Retina (tissue), 1 donor: ENCODE data around the gene PQBP1.

ENCODE experiments used
- DNase-seq: peaks from one replicate; pipeline ENCODE4 v3.0.0-alpha.2; 2016

PQBP1 gene

DNA sequence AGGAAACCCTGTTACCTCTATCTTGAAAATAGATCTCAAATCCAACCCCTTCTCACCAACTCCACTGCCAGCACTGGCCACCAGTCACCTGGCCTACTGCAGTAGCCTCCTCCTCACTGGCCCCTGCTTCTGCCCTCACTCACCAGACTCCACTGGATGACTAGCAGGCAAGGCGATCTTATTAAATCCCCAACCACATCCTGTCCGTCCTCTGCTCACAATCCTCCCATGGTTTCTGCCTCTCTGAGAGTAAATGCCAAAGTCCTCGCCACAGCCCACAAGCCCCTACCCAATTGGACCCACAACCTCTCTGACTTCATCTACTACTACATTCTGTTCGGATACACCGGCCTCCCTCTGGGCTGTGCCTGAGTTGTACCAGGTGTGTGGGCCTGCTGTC, 26.5 kb downstream of the PQBP1 start:
- DNase-seq, result no peak

DNA sequence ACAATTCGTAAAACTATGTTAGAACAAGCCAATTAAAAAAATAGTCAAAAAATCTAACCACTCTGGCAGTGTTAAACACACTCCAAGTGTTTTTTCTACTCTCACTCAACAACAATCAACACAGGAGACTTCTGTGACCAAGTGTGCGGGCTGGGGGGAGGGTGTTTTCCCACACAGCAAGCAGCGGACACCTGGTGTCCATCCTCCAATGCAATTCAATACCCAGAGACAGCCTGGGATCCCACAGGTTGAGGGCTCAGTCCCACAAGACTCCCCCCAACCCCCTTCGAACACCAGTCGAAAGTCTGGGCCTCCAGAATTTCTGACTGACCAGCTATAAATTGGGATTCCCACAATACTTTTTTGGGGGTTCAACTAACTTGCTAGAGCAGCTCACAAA, 29.4 kb downstream of the PQBP1 start:
- DNase-seq, result no peak

DNA sequence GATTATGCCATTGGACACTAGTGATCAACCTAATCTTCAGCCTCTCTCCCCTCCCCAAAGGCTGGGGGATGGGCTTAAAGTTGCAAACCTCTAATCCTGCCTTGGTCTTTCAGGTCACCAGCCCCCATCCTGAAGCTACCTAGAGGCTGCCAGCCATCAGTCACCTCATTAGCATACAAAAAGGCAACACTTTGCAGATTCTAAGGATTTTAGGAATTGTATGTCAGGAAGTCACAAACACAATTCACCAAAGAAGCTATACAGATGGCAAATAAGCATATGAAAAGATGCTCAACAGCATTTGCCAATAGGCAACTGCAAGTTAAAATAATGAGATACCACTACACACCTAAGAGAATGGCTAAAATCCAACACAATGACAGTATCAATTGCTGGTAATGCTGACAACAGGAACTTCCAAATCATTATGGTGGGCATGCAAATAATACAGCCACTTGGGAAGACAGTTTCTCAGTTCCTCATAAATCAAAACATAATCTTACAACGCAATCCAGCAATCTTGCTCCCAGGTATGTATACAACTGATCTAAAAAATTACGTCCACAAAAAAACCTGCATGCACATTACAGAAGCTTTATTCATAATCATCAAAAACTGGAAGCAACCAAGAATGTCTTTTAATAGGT, 30.1 kb downstream of the PQBP1 start:
- DNase-seq, result no peak

DNA sequence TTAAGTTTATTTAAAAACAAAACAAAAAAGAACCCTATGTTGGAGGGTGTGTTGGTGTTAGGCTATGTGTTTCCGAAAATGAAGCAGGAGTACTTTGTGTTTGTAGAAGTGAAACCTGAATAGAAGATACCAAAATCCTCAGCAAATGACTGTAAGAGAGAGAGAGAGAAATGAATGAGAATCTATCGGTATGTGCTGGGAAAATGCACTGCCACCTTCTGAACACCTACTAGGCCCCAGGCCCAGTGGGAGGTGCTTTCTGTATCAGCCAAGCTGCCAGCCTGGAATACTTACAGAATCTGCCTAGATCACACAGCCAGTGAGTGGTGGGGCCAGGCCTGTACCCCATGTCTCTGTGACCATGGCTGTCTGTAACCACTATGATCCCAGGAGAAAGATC, 36.0 kb downstream of the PQBP1 start:
- no peak for DNase-seq

DNA sequence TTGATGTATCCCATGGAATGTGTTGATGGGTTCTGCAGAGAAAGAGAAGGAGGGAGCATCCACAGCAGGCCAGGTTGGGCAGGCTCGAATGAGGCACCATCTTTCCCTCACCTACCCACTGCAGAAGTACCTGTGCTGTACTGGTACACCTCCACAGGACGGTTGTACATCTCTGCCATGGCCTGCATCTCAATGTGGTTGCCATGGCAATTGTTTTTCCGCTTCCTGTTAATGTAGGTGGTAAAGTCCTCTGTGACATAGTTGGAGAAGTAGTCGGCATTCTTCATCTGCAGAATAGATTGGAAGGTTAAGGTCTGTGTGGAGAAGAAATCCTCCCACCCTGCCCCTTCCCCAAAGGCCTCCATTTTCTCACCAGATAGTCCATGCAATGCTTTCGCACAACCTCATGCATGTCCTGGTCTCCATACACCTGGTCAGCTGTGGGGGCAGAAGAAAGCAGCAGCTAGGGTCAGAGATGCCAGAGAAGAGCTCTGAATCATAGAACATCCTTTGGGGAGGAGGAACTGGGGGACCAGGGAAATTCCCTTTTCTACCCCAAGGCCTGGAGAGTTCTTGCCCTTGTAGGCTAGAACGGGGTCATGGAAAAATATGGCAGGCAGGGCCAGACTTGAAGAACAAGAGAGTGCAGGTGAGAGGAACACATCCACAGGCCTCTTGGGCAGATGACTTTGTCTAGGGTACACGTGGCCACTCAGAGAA, 37.0 kb downstream of the PQBP1 start:
- DNase-seq, result no peak

DNA sequence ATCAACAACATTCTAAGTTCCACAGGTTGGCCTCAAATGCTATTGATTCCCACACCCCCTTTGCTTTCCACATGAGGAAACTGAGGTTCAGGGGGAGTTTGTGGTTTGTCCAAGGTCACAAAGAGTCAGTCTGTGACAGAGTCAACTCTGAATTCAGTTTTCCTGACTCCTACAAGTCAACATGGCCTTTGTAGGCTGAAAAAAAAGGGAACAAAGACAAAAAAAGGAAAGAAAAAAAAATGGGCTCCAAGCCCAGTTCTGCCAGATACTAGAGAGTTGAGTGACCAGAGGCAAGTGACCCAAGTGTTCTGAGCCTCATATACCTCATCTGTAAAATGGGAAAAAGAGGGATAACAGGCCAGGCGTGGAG, 37.6 kb downstream of the PQBP1 start:
- no peak for DNase-seq

DNA sequence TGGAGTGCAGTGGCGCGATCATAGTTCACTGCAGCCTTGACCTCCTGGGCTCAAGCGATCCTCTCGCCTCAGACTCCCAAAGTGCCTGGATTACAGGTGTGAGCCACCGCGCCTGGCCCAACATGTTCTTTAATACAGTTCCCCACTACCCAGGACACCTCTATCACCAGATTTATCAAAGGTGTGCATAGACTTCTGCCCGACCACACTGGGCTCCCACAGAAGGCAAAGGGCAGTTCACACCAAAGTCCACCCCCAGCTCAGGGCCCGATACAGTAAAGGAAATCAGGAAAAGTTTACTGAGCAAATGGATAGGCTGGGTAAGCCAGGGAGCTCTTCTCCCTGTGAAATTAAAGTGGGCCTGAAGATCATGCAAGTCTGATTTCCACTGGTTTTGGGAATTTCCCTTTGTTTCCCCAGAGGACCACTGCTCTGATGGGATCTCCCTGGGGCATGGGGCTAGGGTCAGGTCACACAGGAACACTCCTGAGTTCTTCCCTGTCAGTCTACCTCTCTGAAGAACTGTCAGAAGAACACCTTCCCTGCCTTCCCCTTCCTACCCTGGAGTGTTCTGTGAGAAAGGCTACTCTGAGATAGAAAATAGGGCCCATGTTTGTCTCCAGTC, 38.8 kb downstream of the PQBP1 start:
- no peak for DNase-seq

DNA sequence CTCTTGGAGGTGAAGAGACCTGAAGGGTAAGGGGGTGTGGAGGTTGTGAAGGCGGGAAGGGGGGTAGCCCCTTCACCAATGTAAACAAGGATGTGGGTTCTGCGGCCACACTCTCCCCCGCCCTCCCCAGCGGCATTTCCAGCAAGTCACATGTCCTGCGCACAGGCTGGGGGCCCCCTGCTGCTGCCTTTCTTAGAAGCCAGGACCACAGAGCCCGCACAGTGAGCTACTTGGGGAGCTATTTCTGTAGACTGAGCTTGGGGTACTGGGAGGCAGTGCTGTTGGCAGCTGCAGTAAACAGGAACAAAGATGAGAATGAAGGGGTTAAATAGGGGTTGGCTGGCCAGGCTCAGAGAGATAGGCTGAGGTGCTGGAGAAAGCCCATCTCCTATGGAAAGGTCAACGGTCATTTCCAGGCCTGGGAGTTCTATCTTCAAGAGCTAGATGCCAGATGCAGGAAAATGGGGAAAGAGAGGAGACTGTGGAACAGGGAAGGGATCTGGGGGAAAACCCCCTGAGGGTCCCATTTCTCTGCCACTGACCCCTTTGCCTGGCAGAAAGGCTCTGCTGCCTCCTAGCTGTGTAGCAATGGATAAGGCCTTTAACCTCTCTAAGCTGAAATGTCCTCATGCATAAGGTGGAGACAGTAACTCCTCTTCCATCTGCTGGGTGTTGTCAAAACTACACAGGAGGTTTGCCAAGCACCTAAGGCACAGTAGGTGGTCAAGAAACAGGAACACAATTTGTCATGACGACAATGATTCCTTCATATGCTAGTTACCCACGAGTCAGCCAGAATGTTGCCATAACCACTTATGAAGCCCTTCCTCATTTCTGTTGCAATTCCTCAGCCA, 39.6 kb downstream of the PQBP1 start:
- DNase-seq, result no peak

DNA sequence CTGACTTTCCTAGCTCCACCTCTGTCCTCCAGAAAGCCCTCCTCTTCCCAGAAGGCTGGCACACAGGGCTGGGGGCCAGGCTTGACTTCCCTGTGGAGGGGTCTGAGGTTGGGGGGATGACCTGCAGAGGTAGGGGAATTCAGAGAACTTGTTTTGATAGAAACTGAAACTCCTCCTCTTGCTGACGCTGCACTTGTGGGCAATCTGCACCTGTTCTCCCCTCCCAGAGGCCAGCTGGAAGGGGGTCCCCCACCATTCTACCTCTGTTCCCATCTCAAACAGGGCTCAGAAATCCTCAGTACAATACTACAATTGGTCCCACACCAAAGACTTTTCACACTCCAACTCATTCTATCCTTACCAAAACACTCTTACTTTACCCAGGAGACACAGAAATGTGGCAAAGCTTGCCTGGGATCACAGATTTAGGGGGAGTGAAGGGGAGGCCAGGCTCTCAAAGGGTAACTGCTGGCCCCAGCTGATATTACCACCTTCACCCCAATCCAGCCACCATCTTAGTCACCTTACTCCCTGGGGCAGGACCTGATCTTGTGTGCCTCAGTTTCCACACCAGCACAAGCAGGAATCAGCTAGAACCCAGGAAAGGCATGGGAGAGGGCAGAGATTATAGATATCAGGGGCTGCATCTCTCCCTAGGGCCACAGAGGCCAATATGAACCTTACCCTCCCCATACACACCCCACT, 41.1 kb downstream of the PQBP1 start:
- DNase-seq, result no peak

DNA sequence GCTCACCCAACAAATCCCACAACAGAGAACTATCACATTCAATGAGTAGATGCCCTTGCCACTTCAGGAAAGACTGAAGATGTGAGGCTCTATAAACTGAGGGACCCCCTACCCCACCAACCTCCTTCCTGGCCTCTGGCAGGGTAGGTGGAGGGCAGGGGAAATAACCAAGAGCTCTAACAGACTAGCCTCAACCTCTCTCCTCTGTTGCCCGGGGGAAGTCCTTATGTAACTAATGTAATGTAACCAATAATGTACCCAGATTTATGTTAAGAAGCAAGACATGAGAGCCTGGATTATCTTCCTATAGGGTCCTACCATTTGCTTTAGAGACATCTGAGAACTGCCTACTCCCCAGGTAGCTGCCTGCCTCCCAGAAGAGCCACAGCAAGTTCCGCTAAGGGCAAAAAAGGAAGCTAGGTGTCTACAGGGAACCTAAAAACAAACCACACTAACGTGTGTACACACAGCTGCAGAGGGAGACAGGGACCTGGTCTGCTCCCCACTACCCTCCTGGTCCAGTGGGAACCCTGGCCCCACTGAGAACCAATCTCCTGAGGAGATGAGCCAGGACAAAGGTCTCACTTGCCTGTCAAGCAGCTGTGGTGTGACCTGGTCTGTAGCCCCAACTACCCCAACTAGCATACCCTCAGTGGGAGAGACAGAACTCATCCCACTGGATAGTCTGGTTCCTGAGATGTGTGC, 41.9 kb downstream of the PQBP1 start:
- no peak for DNase-seq

DNA sequence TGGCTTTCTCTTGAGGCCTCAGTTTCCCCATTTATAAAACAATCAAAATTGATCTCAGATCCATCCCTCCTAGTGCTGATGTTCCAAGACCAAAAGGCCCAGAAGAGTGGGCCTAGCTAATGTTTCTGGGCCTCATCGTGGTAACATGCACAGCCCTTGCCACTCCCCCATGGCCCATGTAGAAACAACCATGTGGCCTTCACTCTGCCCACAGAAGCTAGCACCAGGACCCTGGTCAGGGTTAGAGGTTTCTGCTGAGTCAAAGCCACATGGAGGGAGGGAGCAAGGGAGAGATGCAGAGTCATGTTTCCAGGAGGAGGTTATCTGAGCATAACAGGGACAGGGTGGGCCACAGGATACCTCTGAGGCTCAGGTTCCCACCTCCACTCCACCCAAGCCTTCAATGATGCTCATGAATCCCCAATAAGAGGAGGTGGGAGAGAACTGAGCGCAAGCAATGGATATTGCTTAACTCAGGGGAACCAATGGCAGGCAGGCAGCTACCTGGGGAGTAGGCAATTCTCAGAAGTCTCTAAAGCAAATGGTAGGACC, 42.8 kb downstream of the PQBP1 start:
- no peak for DNase-seq

DNA sequence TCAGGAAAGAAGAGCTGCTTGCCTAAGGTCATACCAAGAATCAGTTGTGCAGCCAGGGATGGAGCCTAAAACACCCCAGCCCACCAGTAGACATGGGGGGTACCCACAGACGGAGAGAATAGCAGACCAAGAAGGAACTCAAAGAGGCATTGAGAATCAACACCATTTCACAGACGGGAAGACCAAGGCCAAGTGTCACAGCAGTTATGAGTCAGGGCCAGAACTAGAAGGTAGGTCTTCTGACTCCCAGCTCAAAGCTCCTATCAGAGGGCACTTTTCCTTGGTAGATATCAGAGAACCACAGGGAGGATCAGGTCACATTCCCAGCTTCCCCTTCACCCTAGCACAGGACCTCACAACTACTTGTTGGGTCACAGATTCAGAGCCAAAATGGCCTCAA, 45.2 kb downstream of the PQBP1 start:
- DNase-seq, result no peak

DNA sequence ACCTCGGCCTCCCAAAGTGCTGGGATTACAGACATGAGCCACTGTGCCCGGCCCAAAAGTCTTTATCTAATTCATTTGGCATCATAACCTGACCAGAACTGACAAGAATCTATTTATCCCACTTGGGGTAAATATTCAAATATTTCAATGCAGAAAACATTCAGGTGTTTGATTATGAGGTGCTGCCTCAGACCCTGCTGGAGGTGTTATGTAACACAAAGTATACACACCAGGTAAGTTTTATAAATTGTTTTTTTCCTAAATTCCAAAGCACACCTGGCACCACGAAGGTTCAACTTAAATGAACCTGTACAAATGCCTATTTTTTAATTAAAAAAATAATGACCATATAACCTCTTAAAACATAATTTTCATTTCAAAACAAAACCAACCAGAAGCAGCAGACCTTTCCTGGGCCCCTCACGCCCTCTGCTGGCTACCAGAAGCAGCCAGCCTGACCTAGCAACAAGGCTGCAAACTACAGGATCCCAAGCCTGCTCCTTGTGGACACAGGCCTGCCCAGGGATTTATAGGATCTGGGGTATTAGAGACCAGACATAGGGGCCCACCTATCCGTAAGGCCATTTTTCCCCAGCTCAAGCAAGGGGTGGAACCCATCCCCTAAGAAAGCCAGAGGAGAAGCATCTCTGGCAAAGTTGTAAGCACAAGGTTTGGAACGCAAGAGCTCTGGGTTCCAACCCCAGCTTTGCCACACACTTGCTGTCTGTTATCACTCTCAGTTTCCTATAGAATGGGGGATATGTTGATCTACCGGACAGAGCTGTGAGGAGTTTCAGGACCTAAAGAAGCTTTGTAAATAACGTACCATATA, 48.0 kb downstream of the PQBP1 start:
- DNase-seq, result peak; percentile 31

DNA sequence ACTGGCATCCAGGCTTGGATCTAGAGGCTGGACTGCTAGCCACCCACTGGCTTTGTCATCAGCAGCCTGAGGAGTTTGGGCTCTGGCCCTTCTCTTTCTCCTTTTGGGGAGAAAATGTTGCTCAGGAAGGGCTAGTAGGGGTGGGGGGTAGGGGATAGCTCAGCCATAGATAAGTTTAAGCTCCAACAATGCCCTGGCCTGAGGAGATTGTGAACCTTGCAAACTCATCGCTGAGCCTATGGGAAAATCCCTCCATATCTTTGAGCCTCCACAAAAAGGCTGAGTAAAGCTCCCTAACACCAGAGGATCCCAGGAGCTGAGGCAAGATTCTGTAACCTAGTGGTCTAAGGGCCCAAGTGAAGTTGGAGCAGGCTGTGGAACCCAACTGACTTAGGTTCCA, 50.9 kb downstream of the PQBP1 start:
- DNase-seq, result no peak
